Measurements from ENCODE around the gene USP15. TPM values are rescaled to one million over a fixed set of nuclear protein-coding genes. Genes with fewer than 3 reads are reported as not detected.

Gene USP15
- total and polyA plus RNA-seq, 8 donors, result 16.6 to 220 (median 77.9) TPM

GRCh38 chr12:62434494-62435302 is 174.5 kb downstream of the USP15 start:
- WGBS, 5 donors, result 26 to 33% (median 27%) methylated on average over 16 of the region's 16 CpGs
- Histone ChIP-seq H3K4me3 (peak overlapping the region; percentile 46 to 63 (median 51)), H3K9me3 (no peaks in the 10 kb centered on the region), H3K27ac (no peak overlapping the region), H3K27me3 (peaks cover 0 to 25% (median 14%) of the 10 kb centered on the region in 3 donors), H3K4me1 (peaks cover 10 to 24% (median 18%) of the 10 kb centered on the region in 4 donors), H3K36me3 (no peaks in the 10 kb centered on the region)
- intact Hi-C loops (cut with DNase I; ENCODE audit: low total_unique reads), result loop anchor here (10.0 kb wide), 1 partner anchor 370 kb away; no protein-coding TSS in a partner anchor
- no peak for TF ChIP-seq CTCF (IDR thresholded peaks at IDR 0.05)
- no peak for TF ChIP-seq POLR2A (IDR thresholded peaks at IDR 0.05)
- no peak for TF ChIP-seq EP300 (IDR thresholded peaks at IDR 0.05)
- no peak for TF ChIP-seq POLR2AphosphoS5 (IDR thresholded peaks at IDR 0.05)
- peak; percentile 29 to 33 for DNase-seq

- Histone ChIP-seq H3K4me1 (peaks cover 10 to 24% (median 18%) of the 10 kb centered on the region in 4 donors), H3K27ac (no peak overlapping the region), H3K27me3 (peaks cover 0 to 25% (median 14%) of the 10 kb centered on the region in 3 donors), H3K36me3 (no peaks in the 10 kb centered on the region), H3K4me3 (peak overlapping the region; percentile 46 to 63 (median 51)), H3K9me3 (no peaks in the 10 kb centered on the region)
- 1 to 5% (median 2%) methylated on average over 16 to 29 of the region's 29 CpGs for WGBS, 5 donors
- TF ChIP-seq CTCF (IDR thresholded peaks at IDR 0.05) (peak in 3 of 7 experiments; percentile 2 to 28 (median 21)), POLR2AphosphoS5 (IDR thresholded peaks at IDR 0.05) (no peak)
- intact Hi-C loops (cut with DNase I; ENCODE audit: low total_unique reads), result loop anchor here (10.0 kb wide), 1 partner anchor 369 kb away; no protein-coding TSS in a partner anchor
- peak; percentile 49 to 79 for DNase-seq
Observed at GRCh38 chr12:62435303-62436163, 175.3 kb downstream of the USP15 start.

GRCh38 chr12:62436164-62436503 is 175.9 kb downstream of the USP15 start:
- Histone ChIP-seq H3K27me3 (peaks cover 0 to 25% (median 14%) of the 10 kb centered on the region in 3 donors), H3K4me3 (peak overlapping the region in 2 of 4 donors; percentile 53 to 63), H3K27ac (no peak overlapping the region), H3K36me3 (no peaks in the 10 kb centered on the region), H3K4me1 (peaks cover 10 to 24% (median 18%) of the 10 kb centered on the region in 4 donors), H3K9me3 (no peaks in the 10 kb centered on the region)
- no peak for DNase-seq
- TF ChIP-seq CTCF (IDR thresholded peaks at IDR 0.05) (no peak), POLR2A (IDR thresholded peaks at IDR 0.05) (no peak), POLR2AphosphoS5 (IDR thresholded peaks at IDR 0.05) (no peak), EP300 (IDR thresholded peaks at IDR 0.05) (no peak)
- 53 to 75% (median 73%) methylated on average over 8 to 12 of the region's 12 CpGs for WGBS, 5 donors
- intact Hi-C loops (cut with DNase I; ENCODE audit: low total_unique reads), result loop anchor here (10.0 kb wide), 1 partner anchor 369 kb away; no protein-coding TSS in a partner anchor

- intact Hi-C loops (cut with DNase I; ENCODE audit: low total_unique reads), result loop anchor here (10.0 kb wide), 1 partner anchor 367 kb away; no protein-coding TSS in a partner anchor
- peak; percentile 54 to 79 for DNase-seq
- peaks cover 0 to 7% (median 0%) of the 10 kb centered on the region in 4 donors for H3K9me3 ChIP-seq
- H3K27me3 ChIP-seq, result peaks cover 0 to 21% (median 11%) of the 10 kb centered on the region in 3 donors
- no peak overlapping the region for H3K27ac ChIP-seq
- TF ChIP-seq CTCF (IDR thresholded peaks at IDR 0.05) (peak in 5 of 7 experiments; percentile 18 to 64 (median 57)), POLR2AphosphoS5 (IDR thresholded peaks at IDR 0.05) (no peak)
- H3K36me3 ChIP-seq, result no peaks in the 10 kb centered on the region
- H3K4me1 ChIP-seq, result peaks cover 10 to 24% (median 18%) of the 10 kb centered on the region in 4 donors
- H3K4me3 ChIP-seq, result no peak overlapping the region
- WGBS, 5 donors, result 8 to 17% (median 11%) methylated on average over 6 of the region's 6 CpGs
Observed at GRCh38 chr12:62438098-62438692, 178.0 kb downstream of the USP15 start.

Measured in stomach (tissue), 9 donors.